Calu3 (cell line): ENCODE measurements around the gene DSCAM. TPM values are rescaled to one million over a fixed set of nuclear protein-coding genes. Genes with fewer than 3 reads are reported as not detected.

Source experiments
- BruUV-seq: library from RNA; stranded (reverse); fragments of 400-500 nt; replicated peaks from 2 replicates; lab custom pipeline; 2021; lab: Mats Ljungman, UMichigan
- CTCF ChIA-PET: fragments of 300-600 bp; sonication (Branson Sonifier 250); formaldehyde crosslinking; loops from one replicate; lab custom pipeline; 2022; ENCODE audit warnings: antibody characterized with exemption; lab: Charles Lee
- DNase-seq: peaks from one replicate; pipeline ENCODE4 v3.0.0; 2022
- H3K27ac Mint-ChIP-seq: one replicate; pipeline ENCODE4 v1.8.0; 2022; ENCODE audit warnings: mixed read lengths; ENCODE audit not compliant: unreplicated experiment
- H3K27me3 Mint-ChIP-seq: one replicate; pipeline ENCODE4 v1.8.0; 2022; ENCODE audit warnings: mixed read lengths; ENCODE audit not compliant: unreplicated experiment
- H3K36me3 Mint-ChIP-seq: one replicate; pipeline ENCODE4 v1.8.0; 2022; ENCODE audit warnings: mild to moderate bottlenecking, moderate library complexity, mixed read lengths; ENCODE audit not compliant: insufficient read depth, unreplicated experiment
- H3K4me1 Mint-ChIP-seq: one replicate; pipeline ENCODE4 v1.8.0; 2022; ENCODE audit warnings: mild to moderate bottlenecking, low read depth, mixed read lengths; ENCODE audit not compliant: unreplicated experiment
- H3K4me3 Mint-ChIP-seq: one replicate; pipeline ENCODE4 v1.8.0; 2022; ENCODE audit warnings: mild to moderate bottlenecking, low read depth, moderate library complexity, mixed read lengths; ENCODE audit not compliant: unreplicated experiment
- H3K9me3 Mint-ChIP-seq: one replicate; pipeline ENCODE4 v1.8.0; 2022; ENCODE audit warnings: low read depth, mixed read lengths; ENCODE audit not compliant: unreplicated experiment
- CTCF ChIP-seq: fragments of 200-600 bp; IDR thresholded peaks from one replicate; pipeline ENCODE4 v1.8.0; 2022; ENCODE audit warnings: antibody characterized with exemption; ENCODE audit not compliant: unreplicated experiment
- intact Hi-C: fragments of 100-400 bp; cut with micrococcal nuclease; formaldehyde crosslinking; loops from one replicate; pipeline ENCODE4 v1.10.0; 2022; ENCODE audit not compliant: unreplicated experiment
- total RNA-seq: library from RNA; stranded (reverse); gene quantifications from 2 replicates; pipeline ENCODE4 v1.2.3, GENCODE V29; 2022

Gene DSCAM
- total RNA-seq, 1 experiment from 2014 or later: not detected

- CTCF ChIA-PET: no interaction called here
- intact Hi-C loops: no loop called here
- no peak for TF ChIP-seq CTCF
- Mint-ChIP-seq H3K9me3 (peaks cover 13% of the 10 kb centered on the region), H3K27me3 (no peaks in the 10 kb centered on the region), H3K36me3 (no peaks in the 10 kb centered on the region), H3K4me1 (no peaks in the 10 kb centered on the region), H3K27ac (no peak overlapping the region), H3K4me3 (no peak overlapping the region)
- BruUV-seq: no TSS peak
- DNase-seq: no peak
Observed at GRCh38 chr21:40839521-40839920, 7.4 kb downstream of the DSCAM start.

GRCh38 chr21:40837456-40837855 is 9.5 kb downstream of the DSCAM start:
- no TSS peak for BruUV-seq
- CTCF ChIA-PET: no interaction called here
- intact Hi-C loops: no loop called here
- H3K4me3 Mint-ChIP-seq: no peak overlapping the region
- no peaks in the 10 kb centered on the region for H3K36me3 Mint-ChIP-seq
- peaks cover 14% of the 10 kb centered on the region for H3K9me3 Mint-ChIP-seq
- H3K27me3 Mint-ChIP-seq: no peaks in the 10 kb centered on the region
- no peak for DNase-seq
- no peaks in the 10 kb centered on the region for H3K4me1 Mint-ChIP-seq
- TF ChIP-seq CTCF: no peak
- H3K27ac Mint-ChIP-seq: no peak overlapping the region

GRCh38 chr21:40835184-40835694 is 11.7 kb downstream of the DSCAM start:
- CTCF ChIA-PET: no interaction called here
- no TSS peak for BruUV-seq
- H3K27me3 Mint-ChIP-seq: no peaks in the 10 kb centered on the region
- H3K4me1 Mint-ChIP-seq: no peaks in the 10 kb centered on the region
- DNase-seq: no peak
- no peak overlapping the region for H3K27ac Mint-ChIP-seq
- H3K36me3 Mint-ChIP-seq: no peaks in the 10 kb centered on the region
- intact Hi-C loops: no loop called here
- H3K9me3 Mint-ChIP-seq: peaks cover 6% of the 10 kb centered on the region
- no peak overlapping the region for H3K4me3 Mint-ChIP-seq
- no peak for TF ChIP-seq CTCF

- TF ChIP-seq CTCF: no peak
- H3K36me3 Mint-ChIP-seq: no peaks in the 10 kb centered on the region
- no peak for DNase-seq
- no peaks in the 10 kb centered on the region for H3K27me3 Mint-ChIP-seq
- no peak overlapping the region for H3K27ac Mint-ChIP-seq
- H3K9me3 Mint-ChIP-seq: peaks cover 6% of the 10 kb centered on the region
- intact Hi-C loops: no loop called here
- no TSS peak for BruUV-seq
- H3K4me1 Mint-ChIP-seq: no peaks in the 10 kb centered on the region
- CTCF ChIA-PET: no interaction called here
- H3K4me3 Mint-ChIP-seq: no peak overlapping the region
Observed at GRCh38 chr21:40833184-40833583, 13.8 kb downstream of the DSCAM start.
